ENCODE results near the gene CPEB4. TPM values are rescaled to one million over a fixed set of nuclear protein-coding genes. Genes with fewer than 3 reads are reported as not detected.
A peak's percentile ranks its signal among the peaks of the same experiment; 100 is the strongest.

CPEB4 gene
- total and polyA plus RNA-seq, 9 of the 15 experiments (the other 6 are each of a cell fraction or from before 2014, with no cell fraction given), result 7.4 to 21.3 (median 12.4) TPM

- TF ChIP-seq REST (IDR thresholded peaks at IDR 0.05; ENCODE audit: borderline replicate concordance) (peak; percentile 67), REST (CRISPR knock-in tag; IDR thresholded peaks at IDR 0.05; ENCODE audit: low read depth) (0 out of 2 replicates have a peak, but pooled peaks have one; percentile 55), CBFA2T2 (conservative IDR thresholded peaks at IDR 0.05) (peak; percentile 77), KAT7 (CRISPR knock-in tag; IDR thresholded peaks at IDR 0.05; ENCODE audit: borderline replicate concordance) (no peak), ZNF146 (CRISPR knock-in tag; IDR thresholded peaks at IDR 0.05; ENCODE audit: unreplicated experiment) (no peak), ZBTB40 (IDR thresholded peaks at IDR 0.05) (peak; percentile 92), ZBTB40 (CRISPR knock-in tag; IDR thresholded peaks at IDR 0.05) (no peak), NR2F6 (CRISPR knock-in tag; IDR thresholded peaks at IDR 0.05) (no peak), NEUROD1 (IDR thresholded peaks at IDR 0.05; ENCODE audit: borderline replicate concordance, low read depth, low read length, partially characterized antibody) (peak; percentile 12), CREM (IDR thresholded peaks at IDR 0.05; ENCODE audit: low read depth) (peak; percentile 84)
Measured at GRCh38 chr5:173887610-173888472, at the start of gene CPEB4 (continued).
